Fibroblast of lung (primary cell): Measurements from ENCODE around the gene COL9A3. TPM values are rescaled to one million over a fixed set of nuclear protein-coding genes. Genes with fewer than 3 reads are reported as not detected.

Experiments used
- DNase-seq, 2 donors: peaks; one replicate each; pipeline versions ENCODE4 v3.0.0 to v3.0.0-alpha.2; 2010; ENCODE audit warnings: low read depth in 2 of 2
- H2AFZ ChIP-seq: 2 replicates; pipeline ENCODE4 v1.5.1; 2012; ENCODE audit warnings: low read length, control low read depth, inconsistent platforms
- H3K27ac ChIP-seq: 2 replicates; pipeline ENCODE4 v1.5.1; 2011; ENCODE audit warnings: low read length, control low read depth; ENCODE audit not compliant: insufficient read depth
- H3K27me3 ChIP-seq: 2 replicates; pipeline ENCODE4 v1.5.1; 2011; ENCODE audit warnings: mild to moderate bottlenecking, low read length; ENCODE audit not compliant: control insufficient read depth, insufficient read depth
- H3K36me3 ChIP-seq: 2 replicates; pipeline ENCODE4 v1.5.1; 2011; ENCODE audit warnings: low read length; ENCODE audit not compliant: control insufficient read depth, insufficient read depth
- H3K4me1 ChIP-seq: 2 replicates; pipeline ENCODE4 v1.5.1; 2011; ENCODE audit warnings: low read length; ENCODE audit not compliant: control insufficient read depth, insufficient read depth; ENCODE audit errors: extremely low read depth
- H3K4me2 ChIP-seq: 2 replicates; pipeline ENCODE4 v1.5.1; 2011; ENCODE audit warnings: low read length, control low read depth; ENCODE audit not compliant: insufficient read depth; ENCODE audit errors: extremely low read depth
- H3K4me3 ChIP-seq, 4 experiments: fragments of 200-600 bp in 1 of 4; sonication (generic) in 1 of 4; replicated peaks in 1 of 4; 2 replicates each; pipeline ENCODE4 v1.5.1; 2011 to 2016; ENCODE audit warnings: low read length in 4 of 4, low read depth in 3 of 4, mild to moderate bottlenecking in 3 of 4, control low read depth in 2 of 4, inconsistent platforms in 1 of 4, mixed read lengths in 1 of 4; ENCODE audit not compliant: insufficient read depth in 1 of 4; ENCODE audit errors: control extremely low read depth in 1 of 4
- H3K79me2 ChIP-seq: 2 replicates; pipeline ENCODE4 v1.5.1; 2012; ENCODE audit warnings: mild to moderate bottlenecking, low read length, inconsistent platforms; ENCODE audit not compliant: control insufficient read depth, insufficient read depth
- H3K9ac ChIP-seq: 2 replicates; pipeline ENCODE4 v1.5.1; 2011; ENCODE audit warnings: mild to moderate bottlenecking, low read length, control low read depth; ENCODE audit not compliant: insufficient read depth
- H3K9me3 ChIP-seq: 2 replicates; pipeline ENCODE4 v1.5.1; 2012; ENCODE audit warnings: low read depth, low read length; ENCODE audit not compliant: control insufficient read depth, insufficient read depth
- H4K20me1 ChIP-seq: 2 replicates; pipeline ENCODE4 v1.5.1; 2011; ENCODE audit warnings: low read length; ENCODE audit not compliant: control insufficient read depth, insufficient read depth; ENCODE audit errors: extremely low read depth
- CTCF ChIP-seq, 2 donors: IDR thresholded peaks in 1 of 2; conservative IDR thresholded peaks in 1 of 2; 1 replicate in 1 of 2; 2 replicates in 1 of 2; pipeline ENCODE4 v1.5.1; 2011 to 2012; ENCODE audit warnings: low read length in 2 of 2, control low read depth in 1 of 2, inconsistent platforms in 1 of 2, low read depth in 1 of 2, mild to moderate bottlenecking in 1 of 2
- EZH2 ChIP-seq: IDR thresholded peaks from 2 replicates; pipeline ENCODE4 v1.5.1; 2012; ENCODE audit warnings: low read length, control low read depth, mild to moderate bottlenecking; ENCODE audit errors: missing control alignments
- polyA plus RNA-seq, 2 donors: library from polyadenylated mRNA; depleted of rRNA in 1 of 2; stranded (reverse) in 1 of 2; unstranded in 1 of 2; fragments of >200 nt; gene quantifications; 2 replicates each; pipeline ENCODE4 v1.2.1, GENCODE V29; 2011 to 2012; ENCODE audit warnings: missing spikeins in 1 of 2
- total RNA-seq: library from RNA; depleted of rRNA; stranded (reverse); fragments of >200 nt; gene quantifications from 2 replicates; pipeline ENCODE4 v1.2.1, GENCODE V29; 2014

The COL9A3 gene
- total and polyA plus RNA-seq, 2 donors (not counting 1 experiment from before 2014, with no cell fraction given): 0.17 TPM

- no peaks in the 10 kb centered on the region for H3K27me3 ChIP-seq
- TF ChIP-seq EZH2 (no peak), CTCF (conservative IDR thresholded peaks at IDR 0.05 in 1 of 2, IDR thresholded peaks at IDR 0.05 in 1 of 2; ENCODE audit: low read depth in 1 of 2, low read length in 2 of 2) (no peak)
- H3K27ac ChIP-seq: peak overlapping the region; percentile 80
- peak overlapping the region; percentile 60 to 69 (median 66) for H3K4me3 ChIP-seq
- H2AFZ ChIP-seq: peak overlapping the region; percentile 89
- peaks cover 21% of the 10 kb centered on the region for H3K4me1 ChIP-seq
- peak; percentile 93 to 95 for DNase-seq
- no peaks in the 10 kb centered on the region for H4K20me1 ChIP-seq
- peak overlapping the region; percentile 69 for H3K9ac ChIP-seq
- H3K4me2 ChIP-seq: peak overlapping the region; percentile 91
- no peaks in the 10 kb centered on the region for H3K9me3 ChIP-seq
- H3K36me3 ChIP-seq: peaks cover 7% of the 10 kb centered on the region
- H3K79me2 ChIP-seq: peaks cover 9% of the 10 kb centered on the region
These were observed 22.7 kb upstream of the COL9A3 start for GRCh38 chr20:62794007-62794724.

GRCh38 chr20:62795023-62795761, 21.7 kb upstream of the COL9A3 start:
- Histone ChIP-seq H3K27ac (peak overlapping the region; percentile 80), H3K4me3 (peak overlapping the region; percentile 60 to 69 (median 66)), H2AFZ (peak overlapping the region; percentile 82), H4K20me1 (no peaks in the 10 kb centered on the region), H3K79me2 (peaks cover 9% of the 10 kb centered on the region), H3K27me3 (no peaks in the 10 kb centered on the region), H3K36me3 (peaks cover 15% of the 10 kb centered on the region), H3K9me3 (no peaks in the 10 kb centered on the region), H3K4me2 (peak overlapping the region; percentile 89), H3K4me1 (peaks cover 21% of the 10 kb centered on the region), H3K9ac (peak overlapping the region; percentile 71)
- TF ChIP-seq EZH2 (no peak), CTCF (conservative IDR thresholded peaks at IDR 0.05 in 1 of 2, IDR thresholded peaks at IDR 0.05 in 1 of 2; ENCODE audit: low read depth in 1 of 2, low read length in 2 of 2) (no peak)
- DNase-seq: peak; percentile 44 to 48

- Histone ChIP-seq H3K9me3 (no peaks in the 10 kb centered on the region), H4K20me1 (no peaks in the 10 kb centered on the region), H3K9ac (peak overlapping the region; percentile 74), H2AFZ (no peak overlapping the region), H3K36me3 (peaks cover 23% of the 10 kb centered on the region), H3K27ac (no peak overlapping the region), H3K27me3 (no peaks in the 10 kb centered on the region), H3K79me2 (peaks cover 9% of the 10 kb centered on the region), H3K4me3 (peak overlapping the region; percentile 48 to 68 (median 54)), H3K4me1 (peaks cover 16% of the 10 kb centered on the region), H3K4me2 (peak overlapping the region; percentile 97)
- no peak for TF ChIP-seq CTCF (conservative IDR thresholded peaks at IDR 0.05 in 1 of 2, IDR thresholded peaks at IDR 0.05 in 1 of 2; ENCODE audit: low read depth in 1 of 2, low read length in 2 of 2)
- no peak for TF ChIP-seq EZH2
- no peak for DNase-seq
These were observed 20.0 kb upstream of the COL9A3 start for GRCh38 chr20:62796699-62797491.
